GM18519 (cell line): ENCODE measurements around the gene MAP2.

Experiments used
- ATAC-seq: cut with Tn5 transposase; IDR thresholded peaks from one replicate; pipeline ENCODE4 v1.9.1; 2021; ENCODE audit warnings: mild to moderate bottlenecking, moderate library complexity; ENCODE audit not compliant: unreplicated experiment, low FRiP score

Gene MAP2, protein sequence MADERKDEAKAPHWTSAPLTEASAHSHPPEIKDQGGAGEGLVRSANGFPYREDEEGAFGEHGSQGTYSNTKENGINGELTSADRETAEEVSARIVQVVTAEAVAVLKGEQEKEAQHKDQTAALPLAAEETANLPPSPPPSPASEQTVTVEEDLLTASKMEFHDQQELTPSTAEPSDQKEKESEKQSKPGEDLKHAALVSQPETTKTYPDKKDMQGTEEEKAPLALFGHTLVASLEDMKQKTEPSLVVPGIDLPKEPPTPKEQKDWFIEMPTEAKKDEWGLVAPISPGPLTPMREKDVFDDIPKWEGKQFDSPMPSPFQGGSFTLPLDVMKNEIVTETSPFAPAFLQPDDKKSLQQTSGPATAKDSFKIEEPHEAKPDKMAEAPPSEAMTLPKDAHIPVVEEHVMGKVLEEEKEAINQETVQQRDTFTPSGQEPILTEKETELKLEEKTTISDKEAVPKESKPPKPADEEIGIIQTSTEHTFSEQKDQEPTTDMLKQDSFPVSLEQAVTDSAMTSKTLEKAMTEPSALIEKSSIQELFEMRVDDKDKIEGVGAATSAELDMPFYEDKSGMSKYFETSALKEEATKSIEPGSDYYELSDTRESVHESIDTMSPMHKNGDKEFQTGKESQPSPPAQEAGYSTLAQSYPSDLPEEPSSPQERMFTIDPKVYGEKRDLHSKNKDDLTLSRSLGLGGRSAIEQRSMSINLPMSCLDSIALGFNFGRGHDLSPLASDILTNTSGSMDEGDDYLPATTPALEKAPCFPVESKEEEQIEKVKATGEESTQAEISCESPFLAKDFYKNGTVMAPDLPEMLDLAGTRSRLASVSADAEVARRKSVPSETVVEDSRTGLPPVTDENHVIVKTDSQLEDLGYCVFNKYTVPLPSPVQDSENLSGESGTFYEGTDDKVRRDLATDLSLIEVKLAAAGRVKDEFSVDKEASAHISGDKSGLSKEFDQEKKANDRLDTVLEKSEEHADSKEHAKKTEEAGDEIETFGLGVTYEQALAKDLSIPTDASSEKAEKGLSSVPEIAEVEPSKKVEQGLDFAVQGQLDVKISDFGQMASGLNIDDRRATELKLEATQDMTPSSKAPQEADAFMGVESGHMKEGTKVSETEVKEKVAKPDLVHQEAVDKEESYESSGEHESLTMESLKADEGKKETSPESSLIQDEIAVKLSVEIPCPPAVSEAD (N-terminal part only)

GRCh38 chr2:209423562-209424198 is at the start of gene MAP2:
TSS of gene MAP2 (plus strand) at chr2:209424047. CDS start at chr2:209653171, 229,124 bp downstream.
- peak; percentile 99 for ATAC-seq

DNA sequence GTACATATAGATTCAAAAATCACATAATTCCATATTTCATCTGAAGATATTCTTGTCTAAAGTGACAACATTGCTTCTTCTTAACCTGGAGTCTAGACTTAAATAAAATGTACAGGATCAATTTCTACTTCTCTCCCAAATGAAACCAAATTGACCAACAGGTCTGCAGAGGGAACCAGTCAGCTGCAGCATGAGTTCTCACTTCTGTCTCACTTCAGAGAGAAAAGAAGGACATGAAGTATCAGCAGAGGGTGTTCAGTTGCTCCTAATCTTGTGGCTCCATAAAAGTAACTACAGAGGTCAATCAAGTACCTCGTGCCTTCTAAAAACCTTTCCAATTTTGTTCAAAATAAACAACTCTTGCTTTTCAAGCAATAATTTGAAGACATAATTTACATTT is 47.2 kb upstream of the MAP2 start:
- no peak for ATAC-seq

GRCh38 chr2:209380293-209380692 is 43.6 kb upstream of the MAP2 start:
- ATAC-seq, result peak; percentile 100

GRCh38 chr2:209381091-209381490 is 42.8 kb upstream of the MAP2 start:
- ATAC-seq, result no peak

- ATAC-seq, result no peak
Measured at GRCh38 chr2:209382775-209383174, 41.1 kb upstream of the MAP2 start.

- ATAC-seq, result no peak
Measured at GRCh38 chr2:209383212-209383611, 40.6 kb upstream of the MAP2 start.

DNA sequence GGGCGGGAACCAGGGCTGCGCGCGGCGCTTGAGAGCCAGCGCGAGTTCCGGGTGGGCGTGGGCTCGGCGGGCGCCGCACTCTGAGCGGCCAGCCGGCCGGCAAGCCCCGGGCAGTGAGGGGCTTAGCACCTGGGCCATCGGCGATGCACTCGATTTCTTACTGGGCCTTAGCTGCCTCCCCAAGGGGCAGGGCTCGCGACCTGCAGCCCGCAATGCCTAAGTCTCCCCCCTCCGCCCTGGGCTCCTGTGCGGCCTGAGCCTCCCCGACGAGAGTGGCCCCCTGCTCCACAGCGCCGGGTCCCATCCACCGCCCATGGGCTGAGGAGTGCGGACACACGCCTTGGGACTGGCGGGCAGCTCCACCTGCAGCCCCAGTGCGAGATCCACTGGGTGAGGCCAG is 36.5 kb upstream of the MAP2 start:
- ATAC-seq, result no peak

DNA sequence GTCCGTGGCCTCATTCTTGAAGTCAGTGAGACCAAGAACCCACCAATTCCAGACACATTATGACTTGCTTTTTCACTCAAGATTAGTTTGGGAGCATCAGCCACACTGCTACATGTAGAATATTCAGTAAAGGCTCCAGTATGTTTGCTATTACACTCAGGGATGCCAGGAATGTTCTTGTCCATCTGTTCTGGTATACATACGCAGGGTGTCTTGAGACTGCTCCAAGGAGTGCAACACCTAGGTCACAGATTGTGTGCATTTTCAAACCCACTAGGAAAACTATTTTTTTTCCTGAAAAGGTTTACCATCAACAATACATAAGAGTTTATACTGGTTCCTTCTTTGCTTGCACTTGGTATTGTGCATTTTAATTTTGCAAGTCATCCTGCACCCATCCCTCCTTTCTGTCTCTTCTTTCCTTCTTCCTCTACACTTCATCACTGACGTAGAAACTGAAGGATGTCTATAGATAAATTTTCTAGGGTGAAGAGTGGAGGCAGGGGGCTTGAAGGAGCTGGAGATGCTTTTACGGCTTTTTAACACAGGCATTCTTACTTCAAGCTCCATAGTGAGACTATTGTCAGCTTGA is 35.3 kb upstream of the MAP2 start:
- ATAC-seq, result no peak

GRCh38 chr2:209389171-209389618 is 34.7 kb upstream of the MAP2 start:
- no peak for ATAC-seq

DNA sequence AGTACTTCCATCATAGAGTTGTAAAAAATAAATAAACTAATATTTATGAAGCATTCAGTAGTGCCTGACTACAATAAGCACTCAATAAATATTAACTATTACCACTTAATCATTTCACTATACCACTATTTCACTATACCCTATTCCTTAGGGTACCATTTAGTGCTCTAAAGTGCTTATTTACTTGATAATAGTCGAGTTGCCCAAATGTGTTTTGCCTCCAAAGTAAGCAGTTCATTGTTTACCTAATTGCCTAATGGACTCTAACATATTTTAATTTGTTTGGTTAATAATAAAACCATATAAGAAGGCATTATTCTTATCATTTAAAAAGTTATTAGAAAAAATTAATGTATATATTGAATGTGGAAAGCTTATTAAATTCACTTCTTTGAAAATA is 33.0 kb upstream of the MAP2 start:
- ATAC-seq, result no peak

GRCh38 chr2:209391776-209392401 is 32.0 kb upstream of the MAP2 start:
- no peak for ATAC-seq

DNA sequence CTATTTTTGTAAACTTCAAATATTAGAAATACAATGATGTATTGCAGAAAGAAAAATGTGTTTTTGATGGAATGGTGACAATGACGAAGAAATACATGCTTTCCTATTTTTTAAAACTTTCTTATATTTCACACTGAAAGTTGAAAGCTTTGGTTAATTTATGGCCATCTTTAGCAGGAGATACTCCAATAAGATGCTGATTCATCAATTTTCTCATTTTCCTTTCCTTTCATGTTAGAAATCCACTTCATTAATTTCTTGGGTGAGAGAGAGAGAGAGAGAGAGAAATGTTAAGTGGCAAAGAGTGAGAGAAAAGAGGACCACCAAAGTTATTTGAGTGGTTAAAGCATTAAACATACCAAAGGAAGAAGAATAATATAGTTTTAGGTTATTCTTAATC is 28.6 kb upstream of the MAP2 start:
- no peak for ATAC-seq

DNA sequence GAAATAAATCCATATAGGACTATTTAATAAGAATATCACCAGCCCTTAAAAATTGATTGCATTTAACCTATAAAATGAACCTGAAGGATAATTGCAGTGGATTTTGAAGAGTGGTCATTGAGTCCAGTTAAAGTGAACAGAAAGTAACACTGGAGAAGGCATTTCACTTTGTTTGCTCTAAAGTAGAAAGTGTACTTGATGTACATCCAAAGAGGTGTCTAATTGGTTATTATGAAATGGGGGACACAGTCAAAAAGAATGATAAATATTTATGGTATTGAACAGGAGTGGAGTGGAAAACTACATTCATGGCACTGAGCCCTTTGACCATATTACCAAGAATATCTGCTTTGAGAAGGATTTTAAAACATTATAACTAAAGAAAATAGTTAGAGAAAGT is 28.2 kb upstream of the MAP2 start:
- ATAC-seq, result no peak

DNA sequence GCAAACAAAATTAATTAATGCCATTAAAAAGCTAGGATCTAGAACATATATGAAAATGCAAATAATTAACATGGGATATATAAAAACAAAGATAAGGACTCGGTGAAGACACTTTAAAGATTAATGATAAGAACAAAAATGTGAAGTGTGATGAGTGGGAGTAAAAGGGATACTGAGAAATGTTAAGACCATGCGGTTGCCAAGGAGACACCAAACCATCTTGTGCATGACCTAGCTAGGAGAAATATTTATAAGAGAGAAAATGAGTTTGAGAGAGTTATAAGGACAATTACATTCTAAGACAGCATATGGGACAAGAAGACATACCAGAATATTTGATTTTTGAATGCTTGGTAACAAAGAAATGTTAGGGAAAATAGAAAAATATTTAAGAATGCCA is 25.4 kb upstream of the MAP2 start:
- ATAC-seq, result no peak

GRCh38 chr2:209401788-209402187 is 22.1 kb upstream of the MAP2 start:
- no peak for ATAC-seq

GRCh38 chr2:209411296-209411695 is 12.6 kb upstream of the MAP2 start:
- no peak for ATAC-seq

- no peak for ATAC-seq
Measured at GRCh38 chr2:209411718-209412117, 12.1 kb upstream of the MAP2 start.

DNA sequence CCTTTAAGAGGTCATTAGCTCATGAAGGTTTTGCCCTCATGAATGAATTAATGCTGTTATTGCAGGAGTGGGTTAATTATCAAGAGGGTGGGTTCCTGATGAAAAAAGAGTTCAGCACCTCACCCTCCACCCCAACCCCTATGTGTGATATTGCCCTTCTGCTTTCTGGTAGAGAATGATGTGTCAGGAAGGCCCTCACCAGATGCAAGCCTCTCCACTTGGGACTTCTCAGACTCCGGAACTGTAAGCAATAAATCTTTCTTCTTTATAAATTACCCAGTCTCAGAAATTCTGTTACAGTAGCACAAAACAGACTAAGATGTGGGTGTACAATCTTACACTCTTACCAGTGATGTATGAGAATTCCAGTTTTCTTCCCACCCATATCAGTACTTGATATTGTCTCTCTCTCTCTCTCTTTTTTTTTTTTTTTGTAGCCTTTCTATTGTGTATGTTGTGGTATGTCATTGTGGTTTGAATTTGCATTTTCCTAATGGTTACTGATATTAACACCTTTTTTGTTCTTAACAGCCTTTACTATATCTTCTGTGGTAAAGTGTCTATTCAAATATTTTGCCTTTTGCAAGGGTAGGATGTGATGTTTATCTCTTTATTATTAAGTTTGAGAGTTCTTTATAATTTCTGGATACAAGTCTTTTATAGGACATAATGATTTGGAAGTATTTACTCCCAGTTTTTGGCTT is 10.4 kb upstream of the MAP2 start:
- ATAC-seq, result no peak

- no peak for ATAC-seq
Measured at GRCh38 chr2:209416913-209417312, 6.9 kb upstream of the MAP2 start.
